ENCODE data around the gene SPAG9.
A peak's percentile ranks its signal among the peaks of the same experiment; 100 is the strongest.

Gene SPAG9

DNA sequence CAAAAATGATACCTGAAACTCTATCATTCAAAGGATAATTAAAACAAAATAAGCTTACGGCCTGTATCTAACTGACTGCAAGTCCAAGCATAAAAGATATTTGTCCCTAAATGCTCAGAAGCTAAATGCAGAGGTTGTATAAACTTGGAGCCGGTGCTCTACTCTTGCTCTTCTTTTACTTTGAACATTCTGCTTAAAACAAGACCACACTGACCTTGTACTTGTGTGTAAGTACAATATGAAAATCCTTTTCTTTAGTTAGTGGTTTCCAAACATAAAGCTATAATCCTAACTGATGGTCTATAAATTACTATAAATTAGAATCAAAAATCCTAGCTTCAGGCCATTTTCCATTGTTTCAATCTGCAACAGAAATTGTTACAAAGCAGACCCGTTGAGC lies 74.6 kb downstream of the SPAG9 start (continued):
- TF ChIP-seq, protein P1, sequence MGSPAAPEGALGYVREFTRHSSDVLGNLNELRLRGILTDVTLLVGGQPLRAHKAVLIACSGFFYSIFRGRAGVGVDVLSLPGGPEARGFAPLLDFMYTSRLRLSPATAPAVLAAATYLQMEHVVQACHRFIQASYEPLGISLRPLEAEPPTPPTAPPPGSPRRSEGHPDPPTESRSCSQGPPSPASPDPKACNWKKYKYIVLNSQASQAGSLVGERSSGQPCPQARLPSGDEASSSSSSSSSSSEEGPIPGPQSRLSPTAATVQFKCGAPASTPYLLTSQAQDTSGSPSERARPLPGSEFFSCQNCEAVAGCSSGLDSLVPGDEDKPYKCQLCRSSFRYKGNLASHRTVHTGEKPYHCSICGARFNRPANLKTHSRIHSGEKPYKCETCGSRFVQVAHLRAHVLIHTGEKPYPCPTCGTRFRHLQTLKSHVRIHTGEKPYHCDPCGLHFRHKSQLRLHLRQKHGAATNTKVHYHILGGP (tag by site-specific recombination; IDR thresholded peaks at IDR 0.05): no peak
- no peak for TF ChIP-seq SCRT1 (tag by site-specific recombination; IDR thresholded peaks at IDR 0.05; ENCODE audit: borderline replicate concordance)

DNA sequence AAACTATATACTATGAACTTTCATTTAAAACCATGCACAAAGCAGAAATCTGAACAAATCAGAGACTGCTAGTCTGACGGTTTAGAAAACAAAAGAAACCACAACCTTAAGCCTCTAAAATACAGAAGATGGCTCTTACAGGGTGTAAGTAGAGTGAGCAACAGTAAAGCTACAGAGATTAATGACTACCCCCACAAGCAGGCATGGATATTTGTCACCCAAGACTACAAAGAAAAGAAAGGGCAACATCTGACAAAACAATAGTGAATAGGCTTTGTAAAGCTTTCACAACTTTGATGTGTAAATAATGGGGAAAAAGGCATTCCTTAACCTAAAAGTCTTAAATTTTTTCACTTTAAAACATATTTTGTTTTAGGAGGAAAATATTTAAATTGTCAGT lies 75.0 kb downstream of the SPAG9 start:
- H3K36me3 ChIP-seq (ENCODE audit: control insufficient read depth in 2 of 2, insufficient read depth in 1 of 2, low read length in 2 of 2): peaks cover 5 to 7% of the 10 kb centered on the region in 2 experiments; a peak in 2 of 3 replicates
- H3K4me1 ChIP-seq (ENCODE audit: control insufficient read depth, insufficient read depth, low read length): peaks cover 15% of the 10 kb centered on the region
- H3K9me3 ChIP-seq (ENCODE audit: control insufficient read depth, insufficient read depth, low read depth, low read length): no peaks in the 10 kb centered on the region
- TF ChIP-seq ZNF174 (tag by site-specific recombination; IDR thresholded peaks at IDR 0.05) (no peak), ZNF785 (tag by site-specific recombination; IDR thresholded peaks at IDR 0.05) (no peak), REPIN1 (tag by site-specific recombination; IDR thresholded peaks at IDR 0.05; ENCODE audit: low read depth) (no peak), KLF9 (tag by site-specific recombination; IDR thresholded peaks at IDR 0.05; ENCODE audit: low read depth) (no peak), GLIS2 (tag by site-specific recombination; IDR thresholded peaks at IDR 0.05) (no peak), ZNF184 (tag by site-specific recombination; IDR thresholded peaks at IDR 0.05) (no peak), ZNF362 (tag by site-specific recombination; IDR thresholded peaks at IDR 0.05) (no peak), KLF8 (tag by site-specific recombination; IDR thresholded peaks at IDR 0.05) (no peak), ZNF335 (tag by site-specific recombination; conservative IDR thresholded peaks at IDR 0.05) (no peak), MYNN (tag by site-specific recombination; IDR thresholded peaks at IDR 0.05; ENCODE audit: borderline replicate concordance) (no peak), ZNF560 (tag by site-specific recombination; IDR thresholded peaks at IDR 0.05; ENCODE audit: borderline replicate concordance) (no peak), ZNF76 (tag by site-specific recombination; IDR thresholded peaks at IDR 0.05; ENCODE audit: borderline replicate concordance, low read depth) (no peak), PRDM10 (tag by site-specific recombination; IDR thresholded peaks at IDR 0.05) (no peak), ZBTB10 (tag by site-specific recombination; IDR thresholded peaks at IDR 0.05) (no peak), ZNF48 (tag by site-specific recombination; IDR thresholded peaks at IDR 0.05) (no peak), ZNF629 (tag by site-specific recombination; IDR thresholded peaks at IDR 0.05) (no peak), ZNF561 (tag by site-specific recombination; IDR thresholded peaks at IDR 0.05; ENCODE audit: borderline replicate concordance) (no peak)
- TF ChIP-seq, protein P2, sequence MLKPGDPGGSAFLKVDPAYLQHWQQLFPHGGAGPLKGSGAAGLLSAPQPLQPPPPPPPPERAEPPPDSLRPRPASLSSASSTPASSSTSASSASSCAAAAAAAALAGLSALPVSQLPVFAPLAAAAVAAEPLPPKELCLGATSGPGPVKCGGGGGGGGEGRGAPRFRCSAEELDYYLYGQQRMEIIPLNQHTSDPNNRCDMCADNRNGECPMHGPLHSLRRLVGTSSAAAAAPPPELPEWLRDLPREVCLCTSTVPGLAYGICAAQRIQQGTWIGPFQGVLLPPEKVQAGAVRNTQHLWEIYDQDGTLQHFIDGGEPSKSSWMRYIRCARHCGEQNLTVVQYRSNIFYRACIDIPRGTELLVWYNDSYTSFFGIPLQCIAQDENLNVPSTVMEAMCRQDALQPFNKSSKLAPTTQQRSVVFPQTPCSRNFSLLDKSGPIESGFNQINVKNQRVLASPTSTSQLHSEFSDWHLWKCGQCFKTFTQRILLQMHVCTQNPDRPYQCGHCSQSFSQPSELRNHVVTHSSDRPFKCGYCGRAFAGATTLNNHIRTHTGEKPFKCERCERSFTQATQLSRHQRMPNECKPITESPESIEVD (tag by site-specific recombination; IDR thresholded peaks at IDR 0.05): no peak
- peak overlapping the region; percentile 52; the same call in 1 of the 2 replicates for H3K27ac ChIP-seq (ENCODE audit: extremely low read depth, low read depth, low read length)
- H3K4me3 ChIP-seq (ENCODE audit: low read depth, low read length): no peak overlapping the region
- ChIA-PET POLR2A (interaction anchor here (1.5 to 2.4 kb wide), 4 partner anchors 17 to 179 kb away, joined by 4 to 14 read pairs (median 10); partner anchors contain the start of genes NME1, SPAG9 and TOB1), CTCF (interaction anchor here (0.6 to 5.7 kb wide), 5 partner anchors 12 to 182 kb away, joined by 3 to 42 read pairs (median 7); partner anchors contain the start of gene NME1)
